Raji (cell line): Measurements from ENCODE around the gene RSPO1.

Source experiments
- POLR2A ChIP-seq: IDR thresholded peaks from 2 replicates; pipeline ENCODE4 v1.6.1; 2011; ENCODE audit warnings: low read depth, low read length, control low read depth; ENCODE audit not compliant: insufficient read depth

The RSPO1 gene

GRCh38 chr1:37609002-37609401, 25.7 kb downstream of the RSPO1 start:
- TF ChIP-seq POLR2A: no peak

DNA sequence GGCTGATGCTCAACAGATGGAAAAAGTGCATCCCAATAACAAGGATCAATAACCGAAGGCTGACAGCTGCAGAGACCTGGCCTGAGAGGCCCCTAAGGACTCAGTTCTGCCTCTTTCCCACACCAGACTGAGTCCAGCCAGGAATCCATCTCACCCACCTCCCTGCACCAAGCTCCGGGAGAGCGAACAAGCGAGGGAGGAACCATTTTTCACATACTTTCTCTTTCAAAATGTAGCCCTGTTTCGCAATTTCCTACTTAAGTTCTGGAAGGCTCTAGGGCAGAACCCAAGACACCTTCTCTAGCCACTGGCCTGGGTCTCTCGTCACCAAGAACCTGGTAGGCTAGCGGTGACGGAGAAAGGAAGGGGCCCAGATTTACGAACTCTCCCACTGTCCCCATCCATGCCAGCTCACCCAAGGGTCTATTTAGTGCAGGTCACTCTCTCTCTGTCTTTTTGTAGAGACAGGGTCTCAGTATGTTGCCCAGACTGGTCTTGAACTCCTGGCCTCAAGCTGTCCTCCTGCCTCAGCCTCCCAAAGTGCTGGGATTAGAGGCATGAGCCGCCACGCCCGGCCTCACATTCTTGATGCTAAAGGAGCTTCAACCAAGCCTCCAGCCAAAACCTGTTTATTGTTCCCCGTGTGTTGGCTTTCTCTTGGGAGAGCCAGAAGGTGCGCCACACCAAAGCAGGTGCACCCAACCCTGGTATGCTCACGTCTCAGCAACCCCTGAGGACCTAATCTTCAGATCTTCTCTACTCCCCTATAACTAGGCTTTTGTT, 28.0 kb downstream of the RSPO1 start:
- no peak for TF ChIP-seq POLR2A

- TF ChIP-seq POLR2A: no peak
Observed at GRCh38 chr1:37605806-37606474, 28.8 kb downstream of the RSPO1 start.

- no peak for TF ChIP-seq POLR2A
Observed at GRCh38 chr1:37605061-37605650, 29.5 kb downstream of the RSPO1 start.

GRCh38 chr1:37602750-37603694, 31.7 kb downstream of the RSPO1 start:
- no peak for TF ChIP-seq POLR2A

GRCh38 chr1:37601441-37601840, 33.3 kb downstream of the RSPO1 start:
- TF ChIP-seq POLR2A: no peak

GRCh38 chr1:37599940-37600339, 34.8 kb downstream of the RSPO1 start:
- TF ChIP-seq POLR2A: no peak

- no peak for TF ChIP-seq POLR2A
Observed at GRCh38 chr1:37596182-37596667, 38.5 kb downstream of the RSPO1 start.

- TF ChIP-seq POLR2A: peak; percentile 98
Observed at GRCh38 chr1:37595440-37596181, 39.1 kb downstream of the RSPO1 start, which contains the start of gene GNL2. Gene GNL2, minus strand, starts transcription at chr1:37595937. Its CDS starts 115 bp downstream, at chr1:37595822.

DNA sequence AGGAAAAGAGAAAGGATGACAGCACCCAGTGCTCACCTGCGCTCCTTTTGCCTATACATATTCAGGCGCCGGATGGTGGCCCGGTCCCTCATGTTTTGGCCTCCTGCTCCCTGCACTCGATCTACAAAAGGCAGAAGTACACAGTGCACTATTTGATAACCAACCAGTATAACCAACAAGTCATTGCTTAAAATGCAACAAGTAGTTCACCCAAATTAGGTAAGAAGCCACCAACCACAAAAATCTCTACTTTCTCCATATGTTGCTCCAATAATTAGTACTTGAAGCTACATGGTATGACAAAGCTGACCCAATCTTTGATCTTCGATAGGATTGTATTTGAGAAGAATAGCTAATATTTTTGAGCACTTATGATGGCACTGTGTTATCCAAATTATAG, 41.0 kb downstream of the RSPO1 start:
- no peak for TF ChIP-seq POLR2A

DNA sequence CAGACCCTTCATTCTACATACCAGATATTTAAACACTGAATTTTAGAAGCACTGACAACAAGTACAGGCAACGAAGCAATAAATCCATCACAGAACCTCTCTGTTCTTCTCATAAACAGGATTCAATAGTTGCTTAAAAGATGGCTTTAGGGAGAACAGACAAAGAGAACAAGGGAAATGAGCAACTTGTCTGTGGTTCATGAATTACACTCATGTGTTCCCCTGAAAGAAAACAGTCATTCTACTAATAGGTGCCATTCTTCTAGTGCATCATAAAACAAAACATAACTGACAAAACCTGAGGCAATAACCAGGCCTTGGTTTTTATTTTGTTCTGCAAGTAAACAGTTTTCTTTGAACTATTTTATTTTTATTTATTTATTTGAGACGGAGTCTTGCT, 45.8 kb downstream of the RSPO1 start:
- TF ChIP-seq POLR2A: no peak

DNA sequence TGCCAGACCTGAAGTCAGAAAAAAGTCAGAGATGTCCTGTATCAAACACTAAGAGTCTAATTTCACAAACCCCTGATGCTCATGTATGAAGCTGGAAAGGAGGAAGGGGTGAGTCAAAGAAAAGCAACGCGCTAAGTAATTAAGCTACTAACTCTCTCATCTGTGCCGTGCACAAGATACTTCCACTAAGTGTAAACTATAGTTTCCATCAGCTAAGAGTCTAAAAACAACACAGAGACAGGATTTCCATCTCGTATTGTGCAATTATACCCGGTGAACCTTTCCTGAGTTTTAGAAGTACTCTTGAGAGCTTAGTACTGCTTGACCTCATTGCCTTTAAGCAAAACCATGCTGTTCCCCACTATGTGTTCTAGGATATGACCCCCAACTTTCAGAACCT, 59.0 kb downstream of the RSPO1 start:
- TF ChIP-seq POLR2A: no peak

GRCh38 chr1:37574834-37575480, 59.7 kb downstream of the RSPO1 start:
- TF ChIP-seq POLR2A: no peak
